KBM-7 (cell line): Measurements from ENCODE around the gene SMIM32.

Experiments
- DNase-seq: peaks from one replicate; pipeline ENCODE4 v3.0.0-alpha.2; 2015
- in situ Hi-C: fragments of 300-500 bp; cut with MboI; formaldehyde crosslinking; loops from 2 replicates; pipeline ENCODE4 v1.14.3; 2020; ENCODE audit warnings: low sequenced_read_pairs, low pct_unique_long_range_greater_than_20kb, mixed read lengths

SMIM32 gene

DNA sequence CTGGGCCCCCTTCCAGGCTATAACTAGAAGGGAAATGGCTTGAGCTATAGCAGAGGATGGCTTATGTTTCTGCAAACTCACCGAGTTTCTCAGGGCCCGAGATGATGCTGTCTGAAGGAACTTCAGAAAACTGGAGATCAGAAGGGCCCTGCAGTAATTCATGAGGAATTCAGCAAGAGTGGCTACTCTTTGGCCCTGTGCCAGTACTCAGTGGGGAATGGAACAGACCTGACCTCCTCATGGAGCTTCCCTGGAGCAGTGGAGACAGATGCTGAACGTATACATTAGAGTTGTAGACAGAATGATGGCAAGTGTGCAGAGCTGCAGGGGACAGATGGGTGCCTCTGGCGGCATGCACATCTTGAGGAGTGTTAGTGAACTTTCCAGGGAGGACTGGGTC lies 17.3 kb upstream of the SMIM32 start:
- DNase-seq = no peak
- in situ Hi-C loops = loop anchor here (25.0 kb wide), 1 partner anchor 323 kb away; the partner anchor contains the start of gene IL9

GRCh38 chr5:136209346-136209910 lies 16.5 kb upstream of the SMIM32 start:
- DNase-seq = no peak
- in situ Hi-C loops = loop anchor here (25.0 kb wide), 1 partner anchor 322 kb away; the partner anchor contains the start of gene IL9

DNA sequence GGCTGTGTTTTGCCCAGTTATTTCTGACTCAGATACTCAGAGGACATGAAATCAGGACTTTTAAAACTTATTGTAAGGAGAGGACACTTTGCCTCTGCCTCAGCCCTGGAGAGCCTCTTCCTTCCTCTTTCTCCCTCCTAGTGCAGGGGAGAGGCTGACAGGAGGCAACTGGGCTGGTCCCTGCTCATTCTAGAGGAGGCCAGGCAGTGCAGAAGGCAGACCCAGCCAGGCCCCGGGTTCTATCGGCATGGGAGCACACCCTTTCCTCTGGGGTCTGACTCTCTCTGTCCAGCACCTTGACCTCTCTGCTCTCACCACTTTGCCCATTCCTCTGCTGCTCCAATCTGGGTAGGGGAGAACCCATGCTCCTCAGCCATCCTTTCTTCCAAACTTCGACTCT lies 16.0 kb upstream of the SMIM32 start:
- in situ Hi-C loops = loop anchor here (25.0 kb wide), 1 partner anchor 322 kb away; the partner anchor contains the start of gene IL9

DNA sequence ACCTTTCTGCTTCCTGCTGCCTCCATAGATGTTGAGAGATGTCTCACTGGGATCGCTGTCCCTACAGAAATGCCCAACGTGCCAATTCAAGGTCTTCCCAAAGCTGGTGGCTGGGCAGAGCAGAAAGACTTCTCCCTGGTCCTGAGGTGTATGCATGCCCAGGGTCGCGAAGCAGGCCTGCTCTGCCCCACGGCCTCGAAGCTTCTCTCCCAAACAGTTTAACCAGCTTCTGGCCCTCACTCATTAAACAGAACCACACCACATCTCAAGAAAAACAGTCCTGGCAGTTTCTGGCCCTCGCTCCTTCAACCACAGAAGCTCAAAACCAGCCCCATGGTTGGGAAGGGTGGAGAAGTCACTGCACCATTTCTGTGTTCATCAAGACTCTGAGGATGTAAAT lies 14.7 kb upstream of the SMIM32 start:
- in situ Hi-C loops = loop anchor here (25.0 kb wide), 1 partner anchor 320 kb away; the partner anchor contains the start of gene IL9
- no peak for DNase-seq

More for the DNA sequence above, 16.0 kb upstream of the SMIM32 start:
- peak; percentile 37 for DNase-seq

DNA sequence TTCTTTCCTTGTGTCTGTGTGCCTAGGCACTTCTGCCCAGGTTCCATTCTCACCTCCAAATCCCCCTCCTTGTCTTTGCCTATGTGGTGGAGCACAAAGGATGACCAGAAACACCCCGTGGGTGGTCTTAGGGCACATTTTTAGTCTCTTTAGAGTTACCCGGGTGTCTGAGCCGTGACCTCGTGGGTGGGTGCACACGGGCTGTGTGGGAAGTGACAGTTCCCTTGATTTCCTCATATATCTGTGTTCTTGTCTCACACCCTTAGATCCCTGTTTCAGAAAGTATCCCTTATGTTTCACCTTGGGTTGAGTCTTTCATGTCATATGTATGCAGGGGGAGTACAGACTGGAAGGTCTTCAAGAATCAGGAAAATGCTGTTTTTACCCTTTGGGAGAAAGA lies 13.4 kb upstream of the SMIM32 start:
- no peak for DNase-seq
- in situ Hi-C loops = loop anchor here (25.0 kb wide), 1 partner anchor 319 kb away; the partner anchor contains the start of gene IL9

DNA sequence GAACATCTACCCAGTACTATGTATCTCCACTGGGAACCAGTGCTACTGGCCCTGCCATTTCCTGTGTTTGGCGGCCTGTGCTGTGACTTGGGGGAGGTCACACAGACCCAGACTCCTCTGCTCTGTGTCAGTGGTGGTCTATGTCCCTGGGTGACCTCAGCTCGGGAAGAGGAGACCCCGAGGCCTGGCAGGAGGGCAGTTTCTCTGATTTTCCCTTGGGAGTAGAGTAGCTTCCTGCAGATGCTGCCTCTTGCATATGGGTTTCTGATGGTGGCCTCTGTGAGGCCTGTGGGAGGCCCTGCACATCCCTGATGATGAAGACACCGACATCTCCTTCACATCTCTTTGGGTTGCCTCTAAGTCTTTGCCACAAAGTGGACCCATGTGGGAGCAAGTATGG lies 13.0 kb upstream of the SMIM32 start:
- in situ Hi-C loops = loop anchor here (25.0 kb wide), 1 partner anchor 319 kb away; the partner anchor contains the start of gene IL9
- DNase-seq = no peak

- in situ Hi-C loops = loop anchor here (25.0 kb wide), 1 partner anchor 318 kb away; the partner anchor contains the start of gene IL9
- no peak for DNase-seq
These were observed 12.2 kb upstream of the SMIM32 start for GRCh38 chr5:136205061-136205702.

GRCh38 chr5:136203303-136203922 lies 10.5 kb upstream of the SMIM32 start:
- in situ Hi-C loops = loop anchor here (25.0 kb wide), 1 partner anchor 316 kb away; the partner anchor contains the start of gene IL9
- no peak for DNase-seq

DNA sequence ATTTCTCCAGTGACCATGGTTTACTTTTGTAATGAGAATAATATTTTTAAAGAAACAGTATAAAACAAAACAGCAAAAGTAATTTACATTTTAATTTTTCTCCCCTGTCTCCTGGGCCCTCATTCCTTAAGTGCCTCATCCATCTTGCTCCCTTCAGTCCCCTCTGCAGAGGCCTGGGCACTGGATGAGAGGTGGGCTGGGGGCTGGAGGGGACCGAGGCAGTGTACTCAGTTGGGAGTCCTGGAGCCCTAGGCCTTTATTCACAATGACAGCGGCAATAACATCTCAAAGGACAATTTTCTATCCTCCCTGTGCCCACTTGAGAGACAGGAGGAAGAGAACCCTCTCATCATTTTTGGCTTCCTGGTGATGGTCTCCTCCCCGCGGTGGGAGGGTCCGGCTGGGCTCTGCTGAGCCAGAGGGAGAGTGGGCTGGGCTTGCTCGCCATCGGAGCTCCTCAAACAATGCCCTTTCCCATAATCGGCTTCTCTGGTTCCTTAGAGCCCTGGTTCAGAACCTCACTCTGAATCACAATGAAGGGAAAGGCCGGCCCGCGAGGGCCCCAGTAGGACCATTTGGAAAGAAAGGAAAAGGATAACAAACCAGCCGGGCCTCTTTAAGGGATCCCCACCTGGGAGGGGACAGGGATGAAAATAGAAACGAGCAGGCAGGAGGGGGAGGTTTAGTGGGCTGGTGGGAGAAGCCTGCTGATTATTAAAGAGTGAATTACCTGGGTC lies 9.7 kb upstream of the SMIM32 start:
- DNase-seq = no peak
- in situ Hi-C loops = loop anchor here (25.0 kb wide), 1 partner anchor 315 kb away; the partner anchor contains the start of gene IL9

DNA sequence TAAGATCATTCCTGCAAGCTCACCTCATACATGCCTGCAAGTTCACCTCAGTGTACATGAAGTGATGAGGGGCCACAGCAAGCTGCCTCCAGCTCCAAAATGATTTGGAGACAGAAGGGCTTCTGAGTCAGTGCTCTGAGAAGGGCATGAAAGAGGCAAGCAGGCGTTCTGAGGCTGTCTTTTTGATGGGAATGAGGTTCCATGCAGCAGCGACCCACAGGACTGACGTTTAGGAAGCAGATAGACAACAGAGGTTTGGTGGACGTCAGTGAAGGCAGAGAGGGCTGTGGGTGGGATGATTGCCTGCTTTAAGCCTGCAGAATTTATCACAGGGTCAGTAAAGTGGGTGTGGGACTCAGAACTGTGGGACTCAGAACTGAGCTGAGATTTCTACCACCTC lies 8.9 kb upstream of the SMIM32 start:
- no peak for DNase-seq
- in situ Hi-C loops = loop anchor here (25.0 kb wide), 1 partner anchor 315 kb away; the partner anchor contains the start of gene IL9

DNA sequence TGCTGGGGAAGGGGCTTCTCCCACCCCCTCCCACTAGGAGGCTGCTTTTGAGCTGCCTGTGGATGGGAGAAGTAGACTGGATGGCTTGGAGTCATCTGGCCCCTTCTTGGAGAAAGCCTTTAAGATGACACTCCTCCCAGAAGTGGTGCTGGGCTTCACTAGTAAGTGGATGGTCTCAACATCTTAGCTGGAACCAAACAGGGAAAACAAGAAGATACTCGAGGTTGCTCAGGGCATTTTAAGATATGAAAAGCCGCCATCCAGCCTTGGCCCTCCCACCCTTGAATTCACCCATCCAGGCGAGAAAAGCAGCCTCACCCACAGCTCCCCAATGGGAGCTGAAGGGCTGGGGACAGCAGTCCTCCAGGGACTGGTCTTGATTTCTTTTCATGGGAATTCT lies 7.8 kb upstream of the SMIM32 start:
- in situ Hi-C loops = loop anchor here (25.0 kb wide), 1 partner anchor 313 kb away; the partner anchor contains the start of gene IL9
- no peak for DNase-seq

DNA sequence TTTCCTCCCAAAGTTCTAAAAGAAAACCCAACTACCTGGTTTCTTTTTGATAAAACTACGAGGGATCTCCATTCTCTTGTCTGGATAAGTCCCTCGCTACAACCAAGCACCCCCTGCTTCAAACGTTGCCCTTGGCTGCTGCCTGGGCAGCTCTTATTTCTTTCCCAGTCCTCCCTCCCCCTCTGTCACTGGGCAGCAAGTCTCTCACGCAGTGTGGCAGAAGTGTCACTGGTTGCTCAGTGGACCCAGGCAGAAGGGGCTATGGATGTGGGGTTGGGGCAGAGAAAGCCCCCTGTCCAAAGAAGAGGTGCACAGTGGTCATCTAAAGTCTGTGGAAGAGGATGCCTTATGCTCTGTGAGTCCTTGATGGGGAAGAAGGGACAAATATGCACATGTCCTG lies 7.2 kb upstream of the SMIM32 start:
- in situ Hi-C loops = loop anchor here (25.0 kb wide), 1 partner anchor 313 kb away; the partner anchor contains the start of gene IL9
- DNase-seq = no peak

DNA sequence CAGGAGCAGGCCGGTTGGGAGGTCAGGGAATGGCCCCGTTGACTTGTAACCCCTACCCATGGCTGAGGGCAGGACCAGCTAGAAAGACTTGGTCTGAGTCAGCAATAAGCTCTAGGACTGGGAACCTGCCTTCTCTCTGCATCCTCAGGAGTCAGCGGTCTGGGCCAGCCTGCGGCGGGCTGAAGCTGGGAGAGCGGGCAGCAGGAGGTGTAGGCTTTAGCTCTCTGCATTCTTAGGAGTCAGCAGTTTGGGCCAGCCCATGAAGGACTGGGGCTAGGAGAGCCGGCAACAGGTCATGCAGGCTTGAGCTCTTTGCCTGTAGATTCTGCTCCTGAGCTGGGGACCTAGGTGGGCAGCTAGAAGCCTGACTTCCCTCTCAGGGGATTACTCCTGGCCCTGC lies 6.4 kb upstream of the SMIM32 start:
- in situ Hi-C loops = no loop called here
- DNase-seq = no peak

GRCh38 chr5:136198453-136198852 lies 5.5 kb upstream of the SMIM32 start:
- in situ Hi-C loops = no loop called here

DNA sequence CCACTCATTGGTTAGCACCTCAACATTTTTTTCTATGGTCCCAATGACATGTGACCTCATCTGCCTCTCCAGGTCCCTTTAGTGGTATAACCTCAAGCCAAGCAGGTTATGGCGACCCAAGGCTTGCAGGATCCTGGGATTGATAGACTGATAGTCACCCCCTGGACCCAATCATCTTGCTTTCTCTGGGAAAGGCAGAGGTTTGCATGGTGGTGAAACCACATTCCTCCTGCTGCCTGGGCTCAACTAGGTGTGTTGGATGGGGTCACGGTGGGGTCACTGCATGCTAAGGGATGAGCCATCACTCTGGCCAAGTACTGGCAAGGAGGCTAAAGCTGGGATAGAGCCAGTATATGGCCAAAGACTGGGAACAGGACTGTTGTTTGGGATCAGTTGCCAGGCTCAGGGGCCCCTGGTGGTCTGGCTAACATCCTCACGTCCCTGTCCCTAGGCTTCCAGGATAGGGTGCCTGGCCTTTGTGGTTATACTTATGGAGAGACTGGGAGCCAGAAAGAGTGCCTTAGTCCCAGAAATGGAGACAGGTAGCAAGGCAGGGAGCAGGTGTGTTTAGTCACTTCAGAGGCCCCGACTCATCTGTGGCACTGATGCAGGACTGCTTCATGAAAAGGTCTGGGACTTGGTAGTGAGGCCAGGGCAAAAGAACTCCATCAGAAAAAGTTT lies 4.6 kb upstream of the SMIM32 start:
- in situ Hi-C loops = no loop called here
- DNase-seq = no peak

More at GRCh38 chr5:136198453-136198852, 5.5 kb upstream of the SMIM32 start:
- DNase-seq = no peak

DNA sequence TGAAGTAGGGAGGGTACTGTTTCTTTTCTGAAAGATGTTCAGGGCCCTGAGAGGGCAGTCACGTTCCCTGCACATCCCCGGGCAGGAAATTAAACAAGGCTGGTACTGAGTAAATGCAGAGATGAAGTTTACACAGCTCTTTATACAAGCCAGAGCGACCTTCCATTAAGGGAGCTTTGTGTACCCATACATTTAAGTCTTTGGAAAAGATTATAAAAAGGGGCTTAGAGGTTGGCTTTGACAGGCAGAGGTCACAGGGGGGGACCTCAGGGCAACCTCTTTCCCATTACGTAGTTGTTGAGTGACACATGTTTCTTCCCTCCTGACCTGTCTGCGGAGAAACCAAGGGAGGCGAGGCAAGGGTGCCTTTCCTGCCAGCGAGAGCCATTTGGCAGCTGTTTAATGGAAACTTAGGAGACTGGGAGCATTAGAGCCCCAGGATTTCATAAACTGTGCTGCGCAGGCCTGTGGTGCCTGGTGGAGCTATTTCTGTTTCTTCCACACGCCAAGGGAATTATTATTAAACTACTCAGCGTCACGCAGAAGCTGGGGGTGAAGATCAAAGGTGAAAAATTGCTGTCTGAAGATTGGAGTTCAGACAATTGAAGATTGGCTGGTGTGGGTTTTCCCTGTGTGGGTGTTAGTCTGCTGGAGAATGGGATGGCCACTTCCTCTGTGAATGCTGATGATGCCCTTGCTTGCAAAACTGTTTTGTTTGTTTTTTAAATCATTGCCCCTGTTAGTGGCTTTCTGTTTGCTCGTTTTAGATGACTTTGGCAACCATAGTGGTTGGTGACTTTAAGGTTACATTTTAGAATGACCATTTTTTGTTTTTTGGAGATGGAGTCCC lies 3.2 kb upstream of the SMIM32 start:
- DNase-seq = no peak
- in situ Hi-C loops = no loop called here

GRCh38 chr5:136194576-136194975 lies 1.6 kb upstream of the SMIM32 start:
- in situ Hi-C loops = no loop called here
- DNase-seq = no peak
